ENCODE results near the gene ASCL5. TPM values are rescaled to one million over a fixed set of nuclear protein-coding genes. Genes with fewer than 3 reads are reported as not detected.
A peak's percentile ranks its signal among the peaks of the same experiment; 100 is the strongest.

ASCL5 gene
- total and polyA plus RNA-seq, 9 of the 15 experiments (the other 6 are each of a cell fraction or from before 2014, with no cell fraction given): 0.09 TPM; not detected in 8

- TF ChIP-seq ZFP1 (CRISPR knock-in tag; IDR thresholded peaks at IDR 0.05) (no peak), PHB (CRISPR knock-in tag; IDR thresholded peaks at IDR 0.05) (no peak), JUNB (CRISPR knock-in tag; conservative IDR thresholded peaks at IDR 0.05) (no peak), ELF4 (CRISPR knock-in tag; IDR thresholded peaks at IDR 0.05) (peak; percentile 67; the same call in 1 of the 2 replicates), REST (IDR thresholded peaks at IDR 0.05; ENCODE audit: borderline replicate concordance) (peak; percentile 80), REST (CRISPR knock-in tag; IDR thresholded peaks at IDR 0.05; ENCODE audit: low read depth) (0 out of 2 replicates have a peak, but pooled peaks have one; percentile 23), YBX1 (IDR thresholded peaks at IDR 0.05) (no peak), KAT7 (CRISPR knock-in tag; IDR thresholded peaks at IDR 0.05; ENCODE audit: borderline replicate concordance) (no peak), ZNF41 (CRISPR knock-in tag; conservative IDR thresholded peaks at IDR 0.05) (no peak), SRSF3 (IDR thresholded peaks at IDR 0.05; ENCODE audit: insufficient read depth, low read length) (no peak), FOXP1 (CRISPR knock-in tag; IDR thresholded peaks at IDR 0.05) (no peak), SMARCE1 (IDR thresholded peaks at IDR 0.05) (no peak), PHF8 (IDR thresholded peaks at IDR 0.05; ENCODE audit: borderline replicate concordance, low read length) (peak; percentile 67; the same call in 1 of the 2 replicates), CBFA2T3 (IDR thresholded peaks at IDR 0.05) (no peak), RBM15 (IDR thresholded peaks at IDR 0.05; ENCODE audit: insufficient read depth, low read length) (no peak), BMI1 (IDR thresholded peaks at IDR 0.05; ENCODE audit: low read length) (no peak), PRMT5 (CRISPR knock-in tag; IDR thresholded peaks at IDR 0.05) (no peak), STAT5B (CRISPR knock-in tag; IDR thresholded peaks at IDR 0.05) (no peak), CXXC5 (CRISPR knock-in tag; IDR thresholded peaks at IDR 0.05) (peak; percentile 86), CREBBP (IDR thresholded peaks at IDR 0.05; ENCODE audit: low read depth, low read length) (no peak)
- TF ChIP-seq, protein P1, sequence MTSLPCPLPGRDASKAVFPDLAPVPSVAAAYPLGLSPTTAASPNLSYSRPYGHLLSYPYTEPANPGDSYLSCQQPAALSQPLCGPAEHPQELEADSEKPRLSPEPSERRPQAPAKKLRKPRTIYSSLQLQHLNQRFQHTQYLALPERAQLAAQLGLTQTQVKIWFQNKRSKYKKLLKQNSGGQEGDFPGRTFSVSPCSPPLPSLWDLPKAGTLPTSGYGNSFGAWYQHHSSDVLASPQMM (CRISPR knock-in tag; IDR thresholded peaks at IDR 0.05): no peak
Observed at GRCh38 chr1:201170533-201171062, 43.6 kb upstream of the ASCL5 start (continued).

Measured in K562 (cell line).